Esophagus muscularis mucosa (tissue), 4 donors: ENCODE data around the gene RPP25. TPM values are rescaled to one million over a fixed set of nuclear protein-coding genes. Genes with fewer than 3 reads are reported as not detected.

Experiments
- DNase-seq: peaks from one replicate; pipeline ENCODE4 v3.0.0-alpha.2; 2017; ENCODE audit errors: extremely low spot score
- H3K27ac ChIP-seq, 4 donors: fragments of 200-600 bp; sonication (generic); replicated peaks in 1 of 4; 1 replicate in 3 of 4; 2 replicates in 1 of 4; pipeline ENCODE4 v1.5.1; 2016 to 2019; ENCODE audit warnings: mild to moderate bottlenecking in 1 of 4
- H3K27me3 ChIP-seq, 4 donors: fragments of 200-600 bp; sonication (generic); one replicate each; pipeline versions ENCODE4 v1.5.1 to v1.6.0; 2016 to 2019
- H3K36me3 ChIP-seq, 4 donors: fragments of 200-600 bp; sonication (generic); one replicate each; pipeline ENCODE4 v1.5.1; 2016 to 2019
- H3K4me1 ChIP-seq, 4 donors: fragments of 200-600 bp; sonication (generic); one replicate each; pipeline ENCODE4 v1.5.1; 2016 to 2019
- H3K4me3 ChIP-seq, 4 donors: fragments of 200-600 bp; sonication (generic); 1 replicate in 2 of 4; 2 replicates in 2 of 4; pipeline ENCODE4 v1.5.1; 2016 to 2019; ENCODE audit warnings: mild to moderate bottlenecking in 4 of 4, moderate library complexity in 1 of 4
- H3K9me3 ChIP-seq, 4 donors: fragments of 200-600 bp; sonication (generic); 1 replicate in 3 of 4; 2 replicates in 1 of 4; pipeline ENCODE4 v1.5.1; 2016 to 2019
- EP300 ChIP-seq: sonication (generic); formaldehyde crosslinking; IDR thresholded peaks from one replicate; pipeline ENCODE4 v1.6.1; 2017; ENCODE audit warnings: antibody characterized with exemption
- POLR2A ChIP-seq: fragments of 450-650 bp; IDR thresholded peaks from one replicate; pipeline ENCODE4 v1.6.1; 2017; ENCODE audit warnings: antibody characterized with exemption, moderate library complexity, mild to moderate bottlenecking, low read depth
- POLR2AphosphoS5 ChIP-seq, 2 donors: sonication (generic); formaldehyde crosslinking; IDR thresholded peaks; one replicate each; pipeline ENCODE4 v1.6.1; 2017; ENCODE audit warnings: antibody characterized with exemption in 2 of 2
- WGBS: methylation state at CpG from one replicate; pipeline ENCODE4 v1.1.5; 2018; 5-methylcytosine and 5-hydroxymethylcytosine counted together
- intact Hi-C: fragments of 100-400 bp; cut with DNase I; formaldehyde crosslinking; loops from one replicate; pipeline ENCODE4 v1.15.1; 2023
- total RNA-seq, 4 donors: library from RNA; depleted of rRNA; stranded (reverse); fragments of >200 nt; gene quantifications; one replicate each; pipeline versions ENCODE4 v1.1.0 to v1.2.1, GENCODE V29; 2016
- TF ChIP-seq, protein P1 (sequence below), 3 experiments: fragments of 200-600 bp in 2 of 3; fragments of 450-650 bp in 1 of 3; sonication (generic) in 2 of 3; IDR thresholded peaks; one replicate each; pipeline ENCODE4 v1.5.1; 2017 to 2019; ENCODE audit warnings: antibody characterized with exemption in 3 of 3, mild to moderate bottlenecking in 2 of 3, moderate library complexity in 1 of 3

RPP25 gene
- total RNA-seq, 4 donors from 2014 or later = 4.2 to 7.2 (median 7.0) TPM

DNA sequence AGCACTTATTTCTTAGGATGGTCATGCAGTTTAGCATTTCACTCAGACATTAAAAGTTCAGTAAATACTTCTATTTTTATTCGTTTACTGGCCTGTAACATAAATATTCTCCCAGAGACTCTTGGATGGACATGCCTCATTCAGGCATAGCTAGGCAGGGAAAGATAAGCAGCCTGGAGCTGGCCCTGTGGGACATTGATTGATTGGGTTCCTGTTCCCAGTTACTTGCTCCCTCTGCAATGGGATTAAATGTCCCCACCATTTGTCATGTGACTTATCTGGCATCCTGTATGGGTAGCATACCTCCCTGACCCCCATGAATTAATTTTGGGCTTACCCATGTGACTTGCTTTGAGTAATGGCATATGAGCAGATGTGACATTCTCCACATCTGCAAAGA lies 36.0 kb upstream of the RPP25 start:
- no peaks in the 10 kb centered on the region for H3K36me3 ChIP-seq
- H3K27me3 ChIP-seq = peaks cover 0 to 40% (median 3%) of the 10 kb centered on the region in 4 donors
- no peak overlapping the region for H3K4me3 ChIP-seq
- 31% methylated on average over 1 of the region's 1 CpG for WGBS
- H3K9me3 ChIP-seq = no peaks in the 10 kb centered on the region
- DNase-seq = no peak
- intact Hi-C loops = no loop called here
- H3K4me1 ChIP-seq = peaks cover 8 to 27% (median 16%) of the 10 kb centered on the region in 4 donors
- no peak overlapping the region for H3K27ac ChIP-seq
- TF ChIP-seq, protein P1, sequence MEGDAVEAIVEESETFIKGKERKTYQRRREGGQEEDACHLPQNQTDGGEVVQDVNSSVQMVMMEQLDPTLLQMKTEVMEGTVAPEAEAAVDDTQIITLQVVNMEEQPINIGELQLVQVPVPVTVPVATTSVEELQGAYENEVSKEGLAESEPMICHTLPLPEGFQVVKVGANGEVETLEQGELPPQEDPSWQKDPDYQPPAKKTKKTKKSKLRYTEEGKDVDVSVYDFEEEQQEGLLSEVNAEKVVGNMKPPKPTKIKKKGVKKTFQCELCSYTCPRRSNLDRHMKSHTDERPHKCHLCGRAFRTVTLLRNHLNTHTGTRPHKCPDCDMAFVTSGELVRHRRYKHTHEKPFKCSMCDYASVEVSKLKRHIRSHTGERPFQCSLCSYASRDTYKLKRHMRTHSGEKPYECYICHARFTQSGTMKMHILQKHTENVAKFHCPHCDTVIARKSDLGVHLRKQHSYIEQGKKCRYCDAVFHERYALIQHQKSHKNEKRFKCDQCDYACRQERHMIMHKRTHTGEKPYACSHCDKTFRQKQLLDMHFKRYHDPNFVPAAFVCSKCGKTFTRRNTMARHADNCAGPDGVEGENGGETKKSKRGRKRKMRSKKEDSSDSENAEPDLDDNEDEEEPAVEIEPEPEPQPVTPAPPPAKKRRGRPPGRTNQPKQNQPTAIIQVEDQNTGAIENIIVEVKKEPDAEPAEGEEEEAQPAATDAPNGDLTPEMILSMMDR (IDR thresholded peaks at IDR 0.05) = no peak
- TF ChIP-seq POLR2AphosphoS5 (IDR thresholded peaks at IDR 0.05) = no peak
- TF ChIP-seq EP300 = no peak
- no peak for TF ChIP-seq POLR2A

DNA sequence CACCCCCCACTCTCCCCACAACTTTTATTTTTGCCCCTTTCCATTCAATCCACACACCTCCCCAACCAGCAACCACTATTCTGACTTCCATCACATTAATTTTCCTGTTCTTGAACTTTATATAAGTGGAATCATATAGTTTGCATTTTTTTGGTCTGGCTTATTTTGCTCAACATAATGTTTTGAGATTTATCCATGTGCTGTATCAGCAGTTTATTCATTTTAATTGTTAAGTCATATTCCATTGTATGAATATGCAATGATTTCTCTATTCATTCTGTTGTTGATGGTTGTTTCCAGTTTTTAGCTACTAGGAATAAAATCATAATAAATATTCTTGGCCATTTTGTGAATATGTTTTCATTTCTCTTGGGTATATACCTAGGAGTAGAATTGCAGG lies 33.0 kb upstream of the RPP25 start:
- Histone ChIP-seq H3K4me3 (no peak overlapping the region), H3K4me1 (peaks cover 0 to 2% (median 0%) of the 10 kb centered on the region in 4 donors), H3K27me3 (peaks cover 0 to 43% (median 0%) of the 10 kb centered on the region in 4 donors), H3K27ac (no peak overlapping the region), H3K9me3 (no peaks in the 10 kb centered on the region), H3K36me3 (no peaks in the 10 kb centered on the region)
- intact Hi-C loops = no loop called here
- DNase-seq = no peak
- no peak for TF ChIP-seq POLR2AphosphoS5 (IDR thresholded peaks at IDR 0.05)
- TF ChIP-seq POLR2A = no peak
- TF ChIP-seq, protein P1 (IDR thresholded peaks at IDR 0.05) = no peak
- TF ChIP-seq EP300 = no peak

DNA sequence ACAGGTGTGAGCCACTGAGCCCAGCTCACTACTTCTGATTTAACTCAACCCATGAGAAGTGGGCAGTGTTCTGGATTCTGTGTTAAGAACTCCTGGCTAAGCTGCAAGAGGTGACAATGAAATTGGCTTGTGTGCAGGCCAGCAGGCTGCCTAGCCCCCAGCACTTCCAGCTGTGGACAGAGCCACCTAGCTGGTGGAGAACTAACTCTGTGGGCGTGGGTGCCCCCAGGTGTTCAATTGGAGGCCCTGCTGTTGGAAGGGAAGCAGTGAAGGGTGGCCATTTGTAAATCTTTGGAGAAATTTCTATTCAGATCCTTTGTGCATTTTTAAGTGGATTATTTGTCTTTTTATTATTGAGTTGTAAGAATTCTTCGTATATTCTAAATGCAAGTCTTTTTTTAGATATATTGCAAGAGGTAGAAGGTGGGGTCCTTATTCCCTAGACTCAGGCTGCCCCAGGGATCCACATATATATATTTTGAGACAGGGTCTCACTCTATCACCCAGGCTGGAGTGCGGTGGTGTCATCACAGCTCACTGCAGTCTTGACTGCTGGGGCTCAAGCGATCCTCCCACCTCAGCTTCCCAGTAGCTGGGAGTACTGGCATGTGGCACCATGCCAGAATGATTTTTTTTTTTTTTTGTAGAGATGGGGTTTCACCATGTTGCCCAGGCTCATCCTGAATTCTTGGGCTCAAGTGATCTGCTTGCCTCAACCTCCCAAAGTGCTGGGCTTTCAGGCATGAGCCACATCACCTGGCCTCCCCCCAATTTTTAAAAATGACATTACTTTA lies 31.6 kb upstream of the RPP25 start:
- intact Hi-C loops = no loop called here
- Histone ChIP-seq H3K4me3 (no peak overlapping the region), H3K4me1 (no peaks in the 10 kb centered on the region), H3K9me3 (no peaks in the 10 kb centered on the region), H3K36me3 (no peaks in the 10 kb centered on the region), H3K27ac (no peak overlapping the region), H3K27me3 (peaks cover 0 to 43% (median 0%) of the 10 kb centered on the region in 4 donors)
- DNase-seq = no peak
- TF ChIP-seq, protein P1 (IDR thresholded peaks at IDR 0.05) = peak in 1 of 3 experiments; percentile 8
- TF ChIP-seq EP300 (no peak), POLR2AphosphoS5 (IDR thresholded peaks at IDR 0.05) (no peak)
- 53% methylated on average over 4 of the region's 4 CpGs for WGBS

DNA sequence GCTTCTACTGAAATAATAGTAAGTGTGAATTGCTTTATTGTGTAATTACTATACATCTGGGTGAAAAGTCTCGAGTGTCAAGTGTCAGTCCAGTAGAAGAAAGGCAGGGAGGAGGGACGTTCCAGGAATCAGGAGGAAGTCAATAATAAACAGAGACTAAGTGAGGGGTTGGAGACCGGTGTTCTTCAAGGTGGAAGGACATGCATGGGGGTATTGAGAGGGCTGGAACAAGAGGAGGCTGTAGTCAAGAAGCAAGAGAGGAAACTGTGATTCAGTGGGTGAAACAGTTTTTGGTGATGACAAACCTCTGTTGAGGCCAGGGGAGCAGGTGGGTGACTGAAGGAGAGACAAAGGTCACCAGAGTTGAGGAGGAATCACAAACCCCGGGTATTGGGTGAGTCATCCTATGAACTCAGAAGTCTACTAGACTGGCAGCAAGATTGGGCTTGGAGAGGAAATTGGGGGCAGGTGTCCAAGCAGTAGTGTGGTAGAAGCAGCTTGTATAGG lies 27.2 kb upstream of the RPP25 start:
- intact Hi-C loops = no loop called here
- Histone ChIP-seq H3K36me3 (no peaks in the 10 kb centered on the region), H3K4me1 (no peaks in the 10 kb centered on the region), H3K4me3 (no peak overlapping the region), H3K27ac (no peak overlapping the region), H3K27me3 (peaks cover 0 to 42% (median 0%) of the 10 kb centered on the region in 4 donors), H3K9me3 (no peaks in the 10 kb centered on the region)
- no peak for TF ChIP-seq EP300
- TF ChIP-seq, protein P1 (IDR thresholded peaks at IDR 0.05) = no peak
- TF ChIP-seq POLR2A = no peak
- no peak for TF ChIP-seq POLR2AphosphoS5 (IDR thresholded peaks at IDR 0.05)
- no peak for DNase-seq
- 36% methylated on average over 4 of the region's 4 CpGs for WGBS
